Measurements from ENCODE around the gene FOXD2.

Gene FOXD2

GRCh38 chr1:47468709-47469389 is 31.0 kb downstream of the FOXD2 start:
- no peak for DNase-seq (ENCODE audit: low read depth)

GRCh38 chr1:47469390-47469759 is 31.5 kb downstream of the FOXD2 start:
- DNase-seq (ENCODE audit: low read depth), result no peak

- DNase-seq (ENCODE audit: low read depth), result no peak
Observed at GRCh38 chr1:47469910-47470309, 32.1 kb downstream of the FOXD2 start.

DNA sequence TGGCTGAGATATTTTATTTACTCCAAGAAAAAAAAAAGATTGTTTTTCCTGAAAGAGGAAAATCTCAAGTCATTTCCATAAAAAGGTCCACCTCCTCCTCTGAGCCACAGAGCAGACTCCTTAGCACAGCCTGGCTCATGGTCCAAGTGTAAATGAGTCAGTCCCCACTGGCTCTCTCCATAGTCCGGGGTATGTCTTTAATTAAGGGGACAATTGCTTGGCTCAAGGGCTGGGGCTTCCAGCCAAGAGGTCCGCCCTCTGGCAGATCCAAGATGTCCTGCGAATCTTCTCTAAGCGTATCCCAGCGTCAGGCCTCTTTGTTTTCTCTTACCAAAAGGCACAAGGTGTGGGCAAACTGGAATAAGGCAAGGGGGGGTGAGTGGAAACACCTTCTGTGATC is 33.3 kb downstream of the FOXD2 start:
- no peak for DNase-seq (ENCODE audit: low read depth)

DNA sequence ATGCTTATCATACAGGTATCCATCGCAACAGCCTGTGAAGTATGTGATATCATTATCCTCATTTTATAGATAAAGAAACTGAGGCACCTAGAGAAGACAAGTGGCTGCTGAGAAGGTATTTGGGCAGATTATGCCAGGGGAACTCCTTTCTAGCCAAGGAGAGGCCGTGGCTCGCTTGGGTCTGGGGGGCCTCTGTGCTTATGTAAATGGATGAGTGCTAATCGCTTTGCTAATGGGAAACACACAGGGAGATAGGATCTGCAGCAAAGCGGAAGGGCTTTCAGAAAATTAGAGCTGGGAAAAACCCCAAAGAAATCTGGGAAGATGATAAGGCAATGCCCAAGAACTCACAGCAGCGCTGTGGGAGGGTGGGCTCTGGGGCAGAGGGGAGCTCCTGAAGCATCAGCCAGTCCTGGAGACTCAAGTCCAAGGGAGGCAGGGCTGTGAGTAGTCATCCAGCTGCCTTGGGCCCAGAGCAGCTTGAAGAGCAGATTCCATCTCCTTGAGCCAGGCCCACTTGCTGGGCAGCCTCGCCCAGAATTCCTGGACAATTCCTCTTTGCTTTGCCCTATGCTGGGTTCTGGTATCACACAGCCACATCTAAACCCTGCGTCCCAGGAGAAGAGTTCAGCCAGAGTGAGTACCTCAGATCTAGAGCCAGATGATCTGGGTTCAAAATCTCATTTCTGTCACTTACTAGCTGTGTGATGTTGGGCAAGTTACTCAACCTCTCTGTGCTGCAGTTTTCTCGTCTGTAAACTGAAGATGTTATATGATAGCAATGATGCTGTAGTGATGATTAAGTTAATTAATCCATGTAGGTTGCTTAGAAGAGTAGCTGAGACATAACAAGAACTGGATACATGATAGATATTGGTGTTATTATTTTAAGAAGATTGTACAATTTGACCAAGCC is 36.7 kb downstream of the FOXD2 start:
- no peak for DNase-seq (ENCODE audit: low read depth)

- no peak for DNase-seq (ENCODE audit: low read depth)
Observed at GRCh38 chr1:47477595-47478080, 39.8 kb downstream of the FOXD2 start.

DNA sequence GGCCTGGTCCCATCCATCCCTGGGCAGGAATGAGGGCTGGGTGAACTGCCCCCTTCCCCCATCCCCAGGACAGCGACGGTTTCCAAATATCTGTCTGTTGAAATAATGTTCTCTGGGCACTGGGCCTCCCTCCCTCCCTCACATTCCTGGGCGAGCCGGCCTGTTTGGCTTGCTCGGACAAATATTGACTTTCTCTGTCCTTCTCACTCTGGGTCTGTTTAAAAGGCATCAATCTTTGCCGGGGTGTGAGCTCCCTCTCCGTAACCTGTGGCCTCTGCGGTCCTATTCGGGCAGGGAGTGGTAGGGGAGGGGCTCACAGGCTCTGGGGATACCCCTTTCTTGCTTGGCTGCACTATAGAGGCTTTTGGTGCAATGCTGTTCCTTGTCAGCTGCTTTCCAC is 40.2 kb downstream of the FOXD2 start:
- no peak for DNase-seq (ENCODE audit: low read depth)

DNA sequence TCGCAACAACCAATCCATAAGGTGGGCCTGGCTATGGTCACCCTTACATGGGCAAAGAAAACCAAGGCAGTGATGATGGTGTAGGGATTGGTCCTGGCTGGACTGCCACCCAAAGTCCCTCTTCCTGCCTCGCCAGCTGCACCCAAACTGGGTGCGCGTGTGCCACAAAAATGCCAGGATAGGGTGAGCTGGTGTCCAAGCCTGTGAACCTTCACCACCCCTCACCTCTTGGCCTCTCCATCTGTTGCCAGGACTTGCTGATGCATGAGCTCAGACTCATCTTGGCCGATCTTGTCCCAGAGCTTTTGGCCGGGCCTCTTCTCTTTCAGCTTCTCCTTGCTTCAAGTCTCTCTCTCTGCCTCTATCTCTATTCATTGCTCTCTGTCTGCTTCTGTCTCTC is 41.8 kb downstream of the FOXD2 start:
- no peak for DNase-seq (ENCODE audit: low read depth)

DNA sequence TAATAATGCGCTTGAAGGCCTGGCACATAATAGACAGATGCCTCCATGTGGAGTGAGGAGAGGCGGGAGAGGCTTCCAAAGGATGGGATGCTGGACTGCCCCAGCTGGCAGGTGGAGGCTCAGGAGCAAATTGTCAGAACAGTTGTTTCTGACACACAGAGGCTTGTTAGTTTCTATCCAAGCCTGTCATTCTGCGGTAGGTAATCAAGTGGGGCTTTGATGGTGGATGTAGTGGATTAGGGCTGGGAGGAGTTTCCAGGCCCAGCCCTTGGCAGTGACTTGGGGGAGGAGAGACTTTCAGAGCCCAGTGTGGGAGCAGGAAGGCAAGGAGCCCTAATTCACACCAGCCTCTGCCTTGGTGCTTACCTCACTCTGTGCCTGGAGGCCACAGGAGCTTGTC is 44.1 kb downstream of the FOXD2 start:
- no peak for DNase-seq (ENCODE audit: low read depth)

- DNase-seq (ENCODE audit: low read depth), result no peak
Observed at GRCh38 chr1:47482786-47483185, 44.9 kb downstream of the FOXD2 start.

DNA sequence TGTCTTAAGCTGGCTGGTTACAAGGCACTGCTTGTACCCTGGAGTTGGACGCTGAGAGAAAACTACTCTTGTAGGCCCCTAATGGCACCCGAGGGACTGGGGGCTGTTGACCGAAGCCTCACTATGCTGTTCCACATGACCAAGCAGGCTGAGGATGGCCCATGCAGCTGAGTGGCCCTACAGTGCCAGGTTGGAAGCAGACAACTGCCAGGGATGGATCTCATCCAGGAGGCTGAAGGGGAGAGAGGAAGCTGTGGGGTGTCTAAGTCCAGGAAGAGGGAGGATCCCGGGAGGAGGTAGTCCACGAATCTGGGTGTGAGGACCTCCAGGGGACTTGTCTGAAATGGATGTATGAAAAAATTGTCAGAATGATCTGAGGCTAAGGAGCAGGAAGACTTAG is 45.8 kb downstream of the FOXD2 start:
- DNase-seq (ENCODE audit: low read depth), result no peak

GRCh38 chr1:47485817-47486216 is 48.0 kb downstream of the FOXD2 start:
- DNase-seq (ENCODE audit: low read depth), result no peak

DNA sequence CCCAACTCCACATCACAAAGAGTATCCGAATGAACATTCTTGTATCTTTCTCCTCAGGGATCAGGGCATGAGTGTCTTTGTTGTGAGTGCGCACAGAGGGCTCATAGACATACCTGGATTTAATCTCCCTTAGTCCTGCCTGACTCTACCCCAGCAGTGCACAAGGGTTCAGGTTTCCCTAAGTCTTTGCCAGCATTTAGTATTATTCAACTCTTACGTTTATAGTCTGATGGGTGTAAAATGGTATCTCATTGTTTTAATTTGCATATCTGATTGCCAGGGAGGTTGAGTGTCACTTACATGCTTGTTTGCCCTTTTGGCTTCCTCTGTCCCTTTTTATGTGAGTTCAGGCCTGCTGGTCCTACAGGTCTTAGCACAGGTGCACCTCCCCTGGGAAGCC is 49.5 kb downstream of the FOXD2 start:
- no peak for DNase-seq (ENCODE audit: low read depth)

GRCh38 chr1:47487850-47488450 is 50.1 kb downstream of the FOXD2 start:
- no peak for DNase-seq (ENCODE audit: low read depth)

Data from HS-27A (cell line).